ENCODE results near the gene ZBTB7A.
"Not testable (repeated sequence)": the region's sequence is repeated elsewhere in the genome, so short reads cannot be mapped to it uniquely, and the experiment has no call there.

ZBTB7A gene

GRCh38 chr19:3998667-3999412 lies 67.9 kb downstream of the ZBTB7A start:
- DNase-seq (ENCODE audit: extremely low read depth in 1 of 2, low read depth in 1 of 2), result not testable (repeated sequence)

GRCh38 chr19:3995607-3996006 lies 71.1 kb downstream of the ZBTB7A start:
- DNase-seq (ENCODE audit: extremely low read depth in 1 of 2, low read depth in 1 of 2), result no peak
